ENCODE data around the gene KIAA1958.

GRCh38 chr9:112659906-112660305 is 173.3 kb downstream of the KIAA1958 start:
- TF ChIP-seq POLR2AphosphoS5 (IDR thresholded peaks at IDR 0.05; ENCODE audit: low read depth) (no peak), CTCF (IDR thresholded peaks at IDR 0.05; ENCODE audit: insufficient read depth, low read length) (no peak)

Measured in HL-60 (cell line).